Kidney glomerular epithelial cell (primary cell): ENCODE measurements around the gene RTF1.
"Not testable (repeated sequence)": the region's sequence is repeated elsewhere in the genome, so short reads cannot be mapped to it uniquely, and the experiment has no call there.

Experiments
- DNase-seq: peaks from one replicate; lab custom pipeline; 2025; lab: John Stamatoyannopoulos, UW

Gene RTF1

DNA sequence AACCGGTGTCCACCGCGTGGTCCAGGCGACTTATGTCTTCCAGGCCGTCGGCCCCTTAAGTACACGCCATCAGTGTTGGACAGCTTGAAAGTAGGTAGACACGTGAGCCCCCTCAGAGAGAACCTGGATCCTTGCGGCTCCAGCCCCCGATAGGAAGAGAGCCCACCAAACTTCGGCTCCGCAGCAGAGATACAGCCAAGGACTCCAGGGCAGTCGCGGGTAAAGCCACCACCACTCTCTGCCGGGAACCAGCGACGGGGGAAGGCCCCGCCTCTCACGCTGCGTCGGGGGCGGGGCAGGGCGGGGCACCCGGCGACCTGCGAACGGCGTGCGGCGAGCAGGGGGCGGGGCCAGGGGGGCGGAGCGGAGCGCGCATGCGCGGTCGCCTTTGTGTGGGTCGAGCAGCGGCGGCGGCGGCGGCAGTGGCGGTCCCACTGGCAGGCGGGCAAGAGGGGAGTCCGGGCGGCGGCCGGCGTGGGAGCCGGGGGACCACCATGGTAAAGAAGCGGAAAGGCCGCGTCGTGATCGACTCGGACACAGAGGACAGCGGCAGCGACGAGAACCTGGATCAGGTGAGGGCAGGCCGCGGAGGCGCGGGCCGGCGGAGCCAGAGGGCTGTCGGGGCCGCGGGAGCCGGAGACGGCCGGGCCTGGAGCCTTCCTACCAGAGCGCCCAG is at the start of gene RTF1:
RTF1 (plus strand) TSS at position 354 of the 676 bp plus-strand sequence; CDS start at position 375, 21 bp downstream.
- DNase-seq: peak; percentile 76

DNA sequence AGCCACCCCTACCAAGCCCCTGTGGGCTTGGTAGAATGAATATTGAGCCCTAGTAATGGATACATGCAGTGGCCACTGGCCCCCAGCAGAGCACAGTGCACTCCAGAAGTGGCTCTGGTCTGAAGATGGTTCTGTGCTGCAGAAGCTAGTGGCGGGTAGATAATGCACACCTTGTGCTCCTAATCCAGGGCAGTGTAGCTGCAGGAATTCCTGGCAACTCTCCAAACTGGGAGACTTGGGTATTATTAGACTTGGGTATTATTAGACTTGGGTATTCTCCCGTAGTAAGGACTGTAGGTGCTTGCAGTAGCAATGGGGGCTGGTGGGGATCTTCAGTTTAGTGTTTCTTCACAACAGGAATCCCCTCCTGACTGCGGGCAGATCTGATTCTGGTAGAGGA is 49.5 kb upstream of the RTF1 start:
- DNase-seq: no peak

- no peak for DNase-seq
Measured at GRCh38 chr15:41377978-41378377, 38.9 kb upstream of the RTF1 start.

- not testable (repeated sequence) for DNase-seq
Measured at GRCh38 chr15:41383974-41384749, 32.7 kb upstream of the RTF1 start.

- no peak for DNase-seq
Measured at GRCh38 chr15:41387646-41388045, 29.2 kb upstream of the RTF1 start.

DNA sequence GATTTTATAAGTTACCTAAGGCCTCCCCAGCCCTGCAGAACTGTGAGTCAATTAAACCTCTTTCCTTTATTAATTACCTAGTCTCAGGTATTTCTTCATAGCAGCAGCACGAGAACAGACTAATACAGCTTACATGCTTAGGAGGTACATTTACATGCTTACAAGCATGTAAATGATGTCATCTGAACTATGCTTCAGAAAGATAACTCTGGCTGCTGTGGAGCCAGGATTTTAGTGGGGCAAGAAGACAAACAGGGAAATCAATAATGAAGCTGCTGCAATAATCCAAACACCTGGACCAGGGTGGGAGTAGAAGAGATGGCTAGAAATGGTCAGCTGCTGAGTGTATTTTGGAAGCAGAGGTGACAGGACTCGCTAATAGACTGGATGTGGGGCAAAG is 24.2 kb upstream of the RTF1 start:
- DNase-seq: no peak

GRCh38 chr15:41394924-41395323 is 22.0 kb upstream of the RTF1 start:
- no peak for DNase-seq

GRCh38 chr15:41396111-41396510 is 20.8 kb upstream of the RTF1 start:
- DNase-seq: no peak

- DNase-seq: peak; percentile 51
Measured at GRCh38 chr15:41401904-41402267, 15.0 kb upstream of the RTF1 start.

GRCh38 chr15:41407341-41407740 is 9.6 kb upstream of the RTF1 start:
- DNase-seq: no peak

DNA sequence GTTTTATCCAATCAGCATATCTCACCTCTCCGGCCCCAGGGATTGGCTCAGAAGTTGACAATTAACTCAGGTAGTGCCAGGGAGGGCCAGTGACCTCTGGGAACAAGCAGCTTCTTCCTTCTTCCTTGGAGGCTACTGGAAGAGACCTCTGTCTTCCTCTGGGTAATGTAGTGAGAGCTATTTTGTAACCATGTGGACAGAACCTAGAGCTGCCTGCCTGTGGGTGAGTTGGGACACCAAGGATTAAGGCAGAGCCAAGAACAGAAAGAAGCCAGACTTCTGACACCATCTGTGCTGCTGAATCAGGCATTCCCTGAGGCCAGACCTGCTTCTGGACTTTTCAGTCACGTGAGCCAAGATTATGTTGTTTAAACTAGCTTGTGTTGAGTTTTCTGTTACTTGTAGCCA is 8.7 kb upstream of the RTF1 start:
- no peak for DNase-seq

GRCh38 chr15:41411031-41411430 is 5.9 kb upstream of the RTF1 start:
- no peak for DNase-seq

DNA sequence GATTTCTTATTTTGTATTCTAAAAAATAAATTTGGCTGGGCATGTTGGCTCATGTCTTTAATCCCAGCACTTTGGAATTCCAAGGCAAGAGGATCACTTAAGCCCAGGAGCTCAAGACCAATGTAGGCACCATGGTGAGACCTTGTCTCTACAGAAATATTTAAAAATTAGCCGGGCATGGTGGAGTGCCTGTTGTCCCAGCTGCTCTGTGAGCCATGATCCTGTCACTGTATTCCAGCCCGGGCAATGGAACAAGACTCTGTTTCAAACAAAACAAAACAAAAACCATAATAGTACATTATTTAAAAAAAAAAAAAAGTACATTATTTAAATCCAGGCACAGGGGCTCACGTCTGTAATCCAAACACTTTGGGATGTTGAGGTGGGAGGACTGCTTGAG is 5.5 kb upstream of the RTF1 start:
- no peak for DNase-seq

GRCh38 chr15:41416128-41416741 is 660 bp upstream of the RTF1 start:
- no peak for DNase-seq

DNA sequence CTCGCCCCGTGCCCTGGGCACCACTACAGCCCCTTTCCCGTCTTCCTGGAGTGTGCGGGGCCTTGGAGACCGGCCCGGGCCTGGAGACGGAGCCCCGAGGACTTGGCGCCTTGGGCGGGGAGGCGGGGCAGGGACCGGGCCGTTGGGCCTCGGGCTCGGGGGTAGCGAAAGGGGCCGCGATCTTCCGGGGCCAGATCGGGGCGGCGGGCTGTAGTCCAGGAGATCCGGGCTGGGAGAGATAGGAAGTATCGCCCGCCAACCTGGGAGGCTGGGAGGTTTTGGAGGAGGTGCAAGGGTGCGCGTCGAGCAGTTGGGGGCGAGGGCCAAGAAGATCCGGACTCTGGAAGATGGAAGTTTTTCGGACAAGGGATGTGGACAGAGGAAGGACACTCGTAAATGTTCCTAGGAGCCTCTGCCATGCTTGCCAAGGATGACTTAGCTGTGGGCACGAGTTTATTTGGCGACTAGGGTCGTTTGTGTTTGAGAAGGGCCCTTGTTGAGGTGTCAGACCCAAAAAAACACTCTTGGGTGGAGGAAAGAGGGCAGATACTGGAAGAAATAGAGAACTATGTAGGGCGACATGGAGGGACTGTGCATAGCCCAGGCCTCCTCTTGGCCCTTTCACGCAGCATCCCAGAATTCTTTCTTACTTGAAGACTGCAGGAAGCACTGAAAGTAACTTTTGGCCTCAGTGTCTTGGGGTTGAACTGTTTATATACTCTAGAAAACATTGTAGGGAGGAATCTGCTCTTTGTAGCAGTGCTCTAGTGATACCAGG is 712 bp downstream of the RTF1 start:
- DNase-seq: no peak

- DNase-seq: no peak
Measured at GRCh38 chr15:41423979-41424659, 7.2 kb downstream of the RTF1 start.

DNA sequence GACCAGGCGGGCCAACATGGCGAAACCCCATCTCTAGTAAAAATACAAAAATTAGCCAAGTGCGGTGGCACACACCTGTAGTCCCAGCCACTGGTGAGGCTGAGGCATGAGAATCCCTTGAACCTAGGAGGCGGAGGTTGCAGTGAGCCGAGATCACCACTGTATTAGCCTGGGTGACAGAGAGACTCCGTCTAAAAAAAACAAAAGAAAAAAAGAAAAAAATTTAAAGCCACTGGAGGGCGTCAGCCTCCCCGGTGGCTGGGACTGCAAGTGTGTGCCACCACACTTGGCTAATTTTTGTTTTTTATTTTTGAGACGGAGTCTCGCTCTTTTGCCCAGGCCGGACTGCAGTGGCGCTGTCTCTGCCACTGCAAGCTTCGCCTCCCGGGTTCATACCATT is 7.9 kb downstream of the RTF1 start:
- DNase-seq: no peak

DNA sequence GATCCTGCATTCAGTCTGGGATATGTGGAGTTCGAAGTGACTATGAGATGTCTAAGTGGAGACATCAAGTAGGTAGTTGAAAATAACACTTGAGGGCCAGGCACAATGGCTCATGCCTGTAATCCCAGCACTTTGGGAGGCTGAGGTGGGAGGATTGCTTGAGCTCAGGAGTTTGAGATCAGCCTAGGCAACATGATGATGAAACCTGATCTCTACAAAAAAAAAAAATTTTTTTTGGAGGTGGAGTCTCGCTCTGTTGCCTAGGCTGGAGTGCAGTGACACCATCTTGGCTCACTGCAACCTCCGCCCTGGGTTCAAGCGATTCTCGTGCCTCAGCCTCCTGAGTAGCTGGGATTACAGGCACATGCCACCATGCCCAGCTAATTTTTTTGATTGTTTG is 9.0 kb downstream of the RTF1 start:
- not testable (repeated sequence) for DNase-seq

DNA sequence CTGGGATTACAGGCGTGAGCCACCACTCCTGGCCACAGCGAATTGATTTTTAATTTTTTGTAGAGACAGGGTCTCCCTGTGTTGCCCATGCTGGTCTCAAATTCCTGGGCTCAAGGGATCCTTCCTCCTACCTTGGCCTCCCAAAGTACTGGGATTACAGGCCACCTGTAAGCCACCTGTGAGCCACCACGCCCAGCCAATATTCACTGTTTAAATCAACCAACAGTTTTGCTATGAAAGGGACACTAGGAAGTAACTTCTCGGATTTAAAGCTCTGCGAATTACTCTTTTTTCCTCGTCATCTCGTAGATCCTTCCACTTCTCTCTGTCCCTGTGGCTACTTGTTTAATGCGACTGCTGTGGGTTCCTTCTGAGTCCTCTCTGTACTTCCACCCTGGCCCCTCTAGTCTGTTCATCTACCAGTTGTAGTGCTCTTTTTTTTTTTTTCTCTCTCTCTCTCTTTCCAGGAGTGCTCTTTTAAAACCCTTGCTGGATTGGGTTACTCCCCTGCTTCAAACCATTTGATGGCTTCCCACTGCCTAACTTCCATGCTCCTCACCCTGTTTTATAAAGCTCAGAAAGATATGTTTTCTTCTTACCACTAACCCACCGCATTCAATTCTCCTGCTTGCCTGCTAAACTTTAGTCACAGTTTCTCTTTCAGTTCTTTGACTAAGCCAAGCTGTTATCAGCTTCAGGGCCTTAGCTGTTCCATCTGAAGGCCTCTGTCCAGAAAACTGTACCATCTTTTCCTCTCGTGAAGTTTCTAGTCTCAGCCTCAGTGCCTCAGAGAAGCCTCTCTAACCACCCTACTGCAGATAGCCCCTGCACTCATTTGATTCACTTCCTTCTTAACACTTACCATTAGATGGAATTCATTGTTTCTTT is 12.4 kb downstream of the RTF1 start:
- no peak for DNase-seq

DNA sequence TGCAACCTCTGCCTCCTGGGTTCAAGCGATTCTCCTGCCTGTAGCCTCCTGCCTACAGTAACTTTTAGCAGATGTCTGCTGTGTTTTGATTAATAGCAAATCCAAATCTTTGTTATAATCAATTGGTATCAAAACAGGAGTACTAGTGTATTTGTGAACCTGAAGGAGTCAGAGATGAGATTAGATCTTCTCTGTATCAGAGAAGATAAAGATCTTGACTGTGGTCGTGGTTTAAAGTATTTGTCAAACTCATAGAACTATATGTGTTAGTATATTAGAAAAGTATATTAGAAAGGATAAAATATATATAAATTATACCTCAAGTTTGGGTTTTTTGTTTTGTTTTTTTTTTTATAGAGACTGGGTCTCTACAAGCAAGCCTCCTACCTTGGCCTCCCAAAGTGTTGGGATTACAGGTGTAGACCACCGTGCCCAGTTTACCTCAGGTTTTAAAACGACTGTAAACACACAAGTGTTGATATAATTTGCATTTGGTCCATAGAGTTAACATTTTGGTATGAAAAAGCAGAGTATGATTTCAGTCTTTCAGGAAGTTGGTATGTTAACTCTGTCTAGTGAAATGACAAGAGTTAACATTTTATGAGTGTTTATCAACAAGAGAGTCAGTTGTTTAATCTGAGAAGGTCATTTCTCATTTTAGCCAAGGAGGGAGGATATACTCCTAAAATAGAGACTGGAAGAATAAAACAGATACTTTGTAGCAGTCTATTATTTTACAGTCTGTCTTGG is 18.3 kb downstream of the RTF1 start:
- DNase-seq: no peak
